MV-4-11 (cell line): ENCODE results near the gene IL6R.

Source experiments
- DNase-seq: peaks from one replicate; lab custom pipeline; 2025; lab: John Stamatoyannopoulos, UW

The IL6R gene

DNA sequence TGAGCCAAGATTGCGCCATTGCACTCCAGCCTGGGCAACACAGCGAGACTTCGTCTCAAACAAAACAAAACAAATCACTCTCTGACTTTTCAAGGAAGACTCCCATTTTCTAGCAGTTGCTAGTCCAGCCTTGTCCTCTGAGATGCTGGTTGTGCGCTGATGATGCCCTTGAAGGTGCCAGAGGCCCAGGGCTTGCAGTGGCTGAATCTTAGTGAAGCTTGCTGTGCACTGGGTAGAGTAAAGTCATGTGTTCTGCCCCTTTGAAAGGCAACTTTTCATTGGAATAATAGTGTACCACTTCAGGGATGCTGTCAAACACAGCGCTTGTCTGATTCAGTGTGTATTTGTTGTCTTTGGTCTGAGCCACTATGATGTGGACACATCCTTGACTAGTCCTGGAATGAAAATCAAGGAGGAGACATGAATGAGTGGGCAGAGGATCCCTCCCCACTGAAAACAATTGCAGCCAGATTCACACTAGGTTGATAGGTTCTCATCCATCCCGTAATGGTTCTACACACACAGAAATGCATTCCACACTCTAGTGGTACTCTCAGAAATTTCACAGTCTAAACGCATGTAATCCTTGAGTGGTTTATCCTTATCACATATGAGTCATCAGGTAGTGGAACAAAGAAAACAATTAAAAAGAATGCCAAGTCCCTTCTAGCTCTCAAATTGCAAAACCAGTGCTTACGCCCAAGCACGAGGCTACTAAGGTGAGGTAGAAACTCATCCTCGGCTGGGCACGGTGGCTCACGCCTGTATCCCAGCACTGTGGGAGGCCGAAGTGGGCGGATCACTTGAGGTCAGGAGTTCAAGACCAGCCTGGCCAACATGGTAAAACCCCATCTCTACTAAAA lies 79.0 kb downstream of the IL6R start:
- DNase-seq, result peak; percentile 44

DNA sequence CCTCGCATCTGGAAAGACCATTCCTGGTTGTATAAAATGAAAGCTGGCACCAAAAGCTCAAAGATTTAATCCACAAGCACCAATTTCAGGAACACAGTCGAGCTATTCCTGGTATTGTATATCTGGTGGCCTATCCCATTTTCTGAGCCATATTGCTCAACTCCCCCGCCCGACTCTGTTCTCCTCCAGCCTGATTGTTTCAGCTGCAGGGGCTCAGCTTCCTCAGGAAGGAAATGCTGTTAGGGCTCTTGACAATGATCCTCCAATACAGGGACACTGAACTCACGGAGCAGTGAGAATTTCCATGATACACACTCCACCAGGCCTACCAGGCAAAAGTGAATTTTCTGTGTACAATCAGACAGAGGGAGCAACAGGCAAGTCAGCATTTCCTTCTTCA lies 80.0 kb downstream of the IL6R start:
- DNase-seq, result peak; percentile 55

DNA sequence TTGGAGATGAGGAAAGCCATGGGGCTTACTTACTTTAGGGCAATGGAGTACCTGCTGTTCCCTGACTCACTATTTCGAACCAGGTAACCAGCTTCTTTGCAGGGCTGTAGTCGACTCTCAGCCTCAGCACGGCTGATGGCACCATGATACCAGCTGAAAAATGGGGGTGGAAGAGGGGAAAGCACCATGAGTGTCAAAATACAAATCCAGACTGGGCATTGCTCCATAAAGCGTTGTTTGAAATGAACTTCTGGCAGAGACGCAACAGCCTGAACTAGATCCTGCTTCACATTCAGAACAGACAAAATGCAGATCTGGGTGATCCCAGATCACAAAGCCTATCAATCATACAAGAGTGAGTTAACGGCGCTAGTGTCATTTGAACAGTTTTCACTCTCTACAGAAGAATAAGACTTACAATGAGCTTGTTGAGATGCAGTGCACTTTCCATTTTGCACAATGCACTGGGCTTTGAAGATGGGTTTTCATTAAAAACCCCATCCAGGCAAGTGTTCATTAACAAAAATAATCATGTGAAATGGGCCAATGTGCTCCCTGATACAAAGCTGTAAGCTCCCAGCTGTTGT lies 80.9 kb downstream of the IL6R start:
- no peak for DNase-seq

DNA sequence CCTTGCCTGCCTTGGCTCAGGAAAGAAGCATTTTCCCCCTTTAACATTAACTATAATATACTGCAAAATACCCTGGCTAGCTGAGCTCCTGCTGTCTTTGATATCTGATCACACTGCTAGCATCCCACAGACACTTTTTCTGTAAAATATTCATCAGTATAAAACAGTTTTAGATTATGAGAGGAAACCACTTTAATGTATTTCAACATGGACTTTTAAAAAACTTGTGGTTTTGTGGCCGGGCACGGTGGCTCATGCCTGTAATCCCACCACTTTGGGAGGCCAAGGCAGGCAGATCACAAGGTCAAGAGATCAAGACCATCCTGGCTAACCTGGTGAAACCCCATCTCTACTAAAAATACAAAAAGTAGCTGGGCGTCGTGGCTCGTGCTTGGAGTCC lies 81.6 kb downstream of the IL6R start:
- peak; percentile 46 for DNase-seq

DNA sequence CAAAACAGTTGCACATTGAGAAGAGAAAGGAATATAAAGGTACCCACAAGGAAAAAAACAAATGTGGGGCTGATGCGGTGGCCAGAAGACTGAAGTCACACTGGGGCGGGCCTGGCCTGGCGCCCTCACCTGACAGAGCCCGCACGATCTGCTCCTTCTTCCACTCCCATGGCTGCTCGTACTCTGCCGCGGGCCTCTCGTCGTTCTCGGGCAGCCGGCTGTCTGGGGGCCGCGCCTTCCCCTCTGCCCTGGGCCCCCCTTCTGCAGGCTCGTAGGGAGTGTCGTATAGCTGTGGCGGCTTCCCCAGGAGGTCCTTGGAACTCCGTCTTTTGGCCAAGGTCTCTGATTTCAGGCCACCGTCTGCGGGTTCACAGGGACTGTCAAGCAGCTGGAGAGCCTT lies 83.8 kb downstream of the IL6R start:
- DNase-seq, result no peak

DNA sequence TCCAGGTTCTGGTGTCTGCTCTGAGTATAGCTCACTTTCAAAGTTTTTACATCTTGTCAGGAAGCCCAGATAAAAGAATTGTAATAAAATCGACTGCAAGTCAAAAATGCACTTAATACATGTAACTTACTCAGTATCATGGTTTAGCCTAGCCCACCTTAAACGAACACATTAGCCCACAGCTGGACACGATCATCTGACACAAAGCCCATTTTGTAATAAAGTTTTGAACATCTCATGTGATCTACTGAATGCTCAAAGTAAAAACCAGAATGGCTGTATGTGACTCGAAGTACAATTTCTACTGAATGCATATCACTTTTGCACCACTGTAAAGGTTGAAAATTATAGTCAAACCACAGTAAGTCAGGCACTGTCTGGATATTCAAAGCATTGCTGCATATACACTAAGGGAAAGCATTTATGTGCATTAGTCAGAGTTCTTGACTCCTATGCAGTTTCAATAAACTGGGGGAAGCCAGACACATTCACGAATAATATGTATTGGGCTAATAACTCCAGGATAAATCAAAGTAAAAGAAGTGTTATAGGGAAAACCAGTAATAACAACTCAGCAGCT lies 84.6 kb downstream of the IL6R start:
- no peak for DNase-seq

DNA sequence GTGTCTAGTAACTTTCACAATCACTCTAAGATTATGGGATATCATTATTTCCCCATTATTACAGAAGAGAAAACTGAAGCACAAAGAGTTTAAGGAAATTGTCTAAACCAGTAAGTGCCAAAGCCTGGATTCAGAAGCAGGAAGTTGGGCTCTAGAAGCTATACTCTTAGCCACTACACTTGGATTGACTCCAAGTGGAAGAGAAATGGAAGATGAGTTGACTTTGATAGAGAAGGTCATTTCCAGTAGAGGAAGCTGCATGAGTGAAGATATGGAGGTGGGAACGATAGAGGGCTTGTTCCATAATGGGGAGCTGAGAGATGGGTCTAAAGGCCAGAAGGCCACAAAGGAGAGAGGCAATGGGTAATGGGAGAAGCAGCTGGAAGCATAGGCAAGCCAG lies 85.2 kb downstream of the IL6R start:
- peak; percentile 76 for DNase-seq

DNA sequence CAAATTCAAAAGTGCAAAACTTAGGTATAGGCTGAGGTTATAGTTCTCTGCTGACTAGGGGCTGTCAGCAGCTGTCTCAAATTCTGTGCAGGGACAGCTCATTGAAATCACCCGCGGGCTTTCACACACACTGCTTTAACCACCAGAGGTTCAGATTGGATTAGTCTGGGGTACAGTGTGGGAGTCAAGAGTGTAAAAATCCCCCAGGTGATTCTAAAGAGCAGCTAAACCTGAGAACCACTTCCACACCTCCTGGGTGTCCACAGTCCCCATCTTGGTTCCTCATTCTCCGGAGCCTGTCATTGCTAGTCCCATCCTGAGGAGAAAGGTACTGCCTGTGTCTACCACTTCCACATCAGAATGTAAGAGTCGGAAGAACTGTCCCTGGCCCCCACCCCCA lies 87.0 kb downstream of the IL6R start:
- DNase-seq, result no peak

DNA sequence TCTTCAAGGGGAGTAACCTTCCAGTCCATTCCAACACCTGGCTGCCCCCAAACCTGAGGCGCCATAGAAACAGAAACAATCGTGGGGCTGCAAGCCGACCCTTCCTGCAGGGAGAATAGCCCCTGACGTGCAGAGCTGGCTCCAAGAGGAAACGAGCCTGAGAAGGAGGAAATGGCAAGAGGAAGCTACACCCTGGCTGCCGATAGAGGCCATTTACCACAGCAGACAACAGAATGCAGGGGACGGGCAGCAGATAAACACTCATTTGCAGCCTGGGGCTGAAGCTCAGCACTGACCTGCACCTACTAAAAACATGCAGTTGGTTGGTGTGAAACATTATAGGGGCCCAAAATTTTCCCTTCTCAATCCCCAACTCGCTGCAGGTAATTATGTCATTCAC lies 88.1 kb downstream of the IL6R start:
- DNase-seq, result peak; percentile 77

DNA sequence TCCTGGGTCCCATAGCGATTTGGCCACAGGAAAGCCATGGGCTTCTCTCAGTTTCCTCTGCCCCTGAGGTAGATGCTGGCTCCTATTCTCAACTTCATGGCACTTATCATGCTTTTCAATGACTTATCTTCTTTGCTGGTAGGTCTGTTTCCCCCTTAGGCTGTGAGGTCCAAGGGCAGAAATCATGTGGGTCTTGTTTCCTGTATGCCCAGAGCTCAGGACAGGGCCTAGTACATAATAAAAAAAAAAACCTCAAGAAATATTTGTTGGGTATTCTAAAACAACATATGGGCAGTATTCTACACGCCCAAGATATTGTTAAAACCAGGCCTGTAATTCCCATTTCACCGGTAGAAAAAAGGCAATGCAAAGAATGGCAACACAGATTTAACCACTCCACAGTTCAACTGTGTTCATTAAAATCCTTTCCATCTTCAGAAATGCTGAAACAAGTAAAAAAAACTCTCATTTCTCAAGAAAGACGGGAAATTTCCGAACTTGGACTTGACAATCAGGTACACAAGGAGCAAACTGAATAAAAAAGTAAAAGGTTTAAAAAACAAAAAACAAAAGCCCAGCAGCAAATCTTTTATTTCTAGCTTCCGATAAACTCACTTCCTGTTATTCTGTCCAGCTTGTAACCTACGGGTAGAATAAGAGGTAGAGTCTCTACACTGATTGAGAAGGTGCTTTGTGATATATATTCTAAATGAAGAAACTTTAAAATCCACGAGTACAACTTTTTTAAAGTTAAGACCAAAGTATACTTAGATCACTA lies 90.5 kb downstream of the IL6R start:
- DNase-seq, result no peak

DNA sequence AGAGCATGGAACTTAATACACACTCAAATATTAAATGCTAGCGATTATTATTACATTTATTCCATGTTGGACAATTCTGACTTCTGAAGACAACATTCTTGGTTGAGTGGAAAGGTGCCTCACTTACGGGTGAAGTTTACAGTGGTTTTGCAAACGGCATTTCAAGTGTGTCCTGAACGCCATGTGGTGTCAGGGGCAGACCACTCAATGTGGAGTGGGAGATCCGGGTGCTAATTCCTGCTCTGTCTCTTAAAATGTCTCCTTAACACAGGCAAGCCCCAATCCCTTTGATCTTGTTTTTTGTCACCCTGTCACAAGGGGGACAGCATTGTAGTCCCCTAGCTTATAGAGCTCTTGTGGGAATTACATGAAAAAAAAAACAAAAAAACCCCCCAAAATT lies 91.2 kb downstream of the IL6R start:
- no peak for DNase-seq

DNA sequence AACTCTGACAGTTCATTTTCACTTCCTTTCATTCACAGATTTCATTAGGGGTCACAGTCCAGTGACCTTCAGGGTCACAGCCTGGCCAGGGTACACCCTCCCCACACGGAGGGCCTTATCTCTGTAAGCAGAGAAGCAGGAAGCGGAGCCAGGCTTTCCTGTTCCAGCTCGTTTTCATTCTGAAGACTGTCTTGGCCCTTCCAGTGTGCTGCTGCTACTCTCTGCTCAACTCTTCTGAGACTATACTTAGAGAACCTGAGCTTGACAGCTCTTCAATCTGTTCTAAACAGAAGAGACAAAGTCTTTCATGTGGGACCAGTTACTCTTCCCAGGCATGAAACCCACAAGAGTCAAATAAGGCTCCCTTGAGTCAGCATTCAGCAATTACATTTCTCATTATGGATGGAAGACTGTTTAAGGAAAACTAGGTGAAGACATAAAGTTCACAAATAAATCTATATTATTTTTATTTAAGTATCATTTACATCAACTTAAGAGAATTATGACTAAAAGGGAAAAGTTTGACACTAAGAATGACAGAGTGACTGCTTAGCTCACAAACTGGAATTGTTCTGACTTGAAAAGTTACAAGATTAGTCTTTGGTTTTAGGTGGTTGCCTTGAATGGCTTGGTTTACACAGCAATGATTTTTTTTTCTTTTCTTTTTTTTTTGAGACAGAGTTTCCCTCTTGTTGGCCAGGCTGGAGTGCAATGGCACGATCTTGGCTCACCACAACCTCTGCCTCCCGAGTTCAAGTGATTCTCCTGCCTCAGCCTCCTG lies 92.1 kb downstream of the IL6R start:
- DNase-seq, result peak; percentile 26

DNA sequence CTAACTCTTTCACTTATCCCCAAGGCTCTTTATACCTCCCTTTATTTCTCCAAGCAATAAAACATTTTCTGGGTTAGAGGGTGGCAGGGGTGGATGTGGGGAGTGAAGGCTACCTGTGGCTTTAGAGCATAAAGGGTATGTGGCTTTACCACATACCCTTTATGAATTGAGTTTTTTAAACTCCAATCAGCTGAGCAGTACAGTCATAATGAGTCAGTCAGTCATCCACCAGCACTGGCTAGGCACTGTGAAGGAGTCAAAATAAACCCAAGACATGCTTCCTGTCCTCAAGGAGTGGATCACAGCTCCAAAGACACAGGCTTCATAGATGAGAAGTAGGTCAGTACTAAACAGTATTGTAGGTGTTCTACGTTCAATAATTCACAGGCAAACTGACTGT lies 94.3 kb downstream of the IL6R start:
- DNase-seq, result no peak

DNA sequence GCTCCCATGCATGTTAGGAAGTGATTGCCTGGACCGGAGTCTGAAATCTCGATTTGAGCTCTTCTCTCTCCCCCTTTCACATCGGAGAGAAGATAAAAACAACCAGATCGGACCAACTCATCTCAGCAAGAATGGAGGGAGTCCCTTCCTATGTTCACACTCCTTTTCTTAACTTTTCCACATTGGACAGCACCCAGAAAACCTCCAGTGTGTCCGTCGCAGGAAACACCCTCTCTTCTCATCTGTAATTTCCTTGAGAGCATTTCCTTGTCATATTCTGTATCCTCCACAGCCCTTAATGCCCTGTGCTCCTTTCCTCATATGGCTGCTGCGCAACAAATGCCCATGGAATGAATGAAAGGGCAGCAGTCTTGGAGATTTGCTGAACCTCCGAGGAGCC lies 95.4 kb downstream of the IL6R start:
- DNase-seq, result no peak

DNA sequence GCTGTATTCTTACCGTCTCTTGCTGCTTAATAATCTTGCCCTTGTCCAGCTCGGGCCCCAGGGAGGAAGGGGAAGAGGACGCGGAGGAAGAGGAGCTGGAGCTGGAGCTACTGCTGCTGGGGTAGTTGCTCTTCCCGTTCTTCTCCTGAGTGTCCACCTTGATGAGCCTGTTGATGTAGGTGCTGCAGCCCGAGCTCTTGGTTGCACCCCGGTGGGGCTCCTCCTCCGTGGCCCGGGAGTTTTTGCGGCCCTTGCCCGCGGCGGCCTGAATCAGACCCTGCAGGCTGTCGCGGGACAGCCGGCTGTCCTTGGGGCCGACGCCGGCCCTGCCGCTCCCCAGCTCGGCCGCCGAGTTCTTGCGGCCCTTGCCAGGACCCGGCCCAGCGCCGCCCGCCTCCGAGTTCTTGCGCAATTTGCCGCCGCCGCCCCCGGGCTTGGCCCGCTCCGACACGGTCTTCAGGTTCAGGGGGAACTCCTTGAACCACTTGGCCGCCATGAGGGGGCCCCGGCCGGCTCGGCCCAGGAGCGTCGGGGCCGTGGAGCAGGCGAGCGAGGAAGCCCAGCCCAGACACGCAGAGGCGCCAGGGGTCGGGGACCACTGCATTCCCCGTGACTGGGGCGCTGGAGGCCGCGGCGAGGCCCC lies 96.4 kb downstream of the IL6R start:
- DNase-seq, result no peak

DNA sequence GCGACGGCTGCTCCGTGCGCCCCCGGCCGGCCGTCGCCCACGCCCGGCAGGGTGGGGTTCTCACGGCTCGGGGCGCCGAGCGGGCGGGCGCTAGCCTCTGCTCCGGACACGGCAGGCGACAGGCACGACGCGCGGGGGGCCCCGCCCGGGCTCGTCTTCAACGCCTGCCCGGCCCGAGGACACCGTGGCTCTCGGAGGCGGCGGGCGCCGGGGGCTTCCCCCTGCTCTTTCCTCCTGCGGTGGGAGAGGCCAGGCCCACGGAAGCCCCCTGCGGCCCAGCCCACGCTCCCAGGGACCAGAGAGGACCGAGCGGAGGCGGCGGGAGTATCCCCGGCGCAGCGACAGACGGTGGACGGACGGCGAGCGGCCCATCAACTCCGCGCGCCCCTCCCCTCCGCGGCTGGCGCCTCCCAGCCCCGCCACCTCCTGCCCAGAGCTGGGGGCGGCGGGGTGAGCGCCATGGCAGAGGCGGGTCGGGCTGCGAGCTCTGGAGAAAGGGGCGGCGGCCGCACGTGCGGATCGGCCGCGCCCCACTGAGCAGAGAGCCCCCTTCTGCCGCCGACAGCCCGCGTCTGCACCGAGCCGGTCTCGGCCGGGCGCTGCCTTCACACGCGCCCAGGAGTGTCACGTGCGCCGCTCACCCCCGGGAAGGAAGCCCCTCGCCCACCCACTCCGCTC lies 97.1 kb downstream of the IL6R start, which contains the start of the genes SHE and TDRD10:
TSS of gene SHE (minus strand) at position 347 of the 678 bp plus-strand sequence. CDS start 386 bp downstream, outside the sequence.
TSS of gene TDRD10 (plus strand) at position 154 of the 678 bp plus-strand sequence. CDS start 4,685 bp downstream, outside the sequence.
- no peak for DNase-seq

DNA sequence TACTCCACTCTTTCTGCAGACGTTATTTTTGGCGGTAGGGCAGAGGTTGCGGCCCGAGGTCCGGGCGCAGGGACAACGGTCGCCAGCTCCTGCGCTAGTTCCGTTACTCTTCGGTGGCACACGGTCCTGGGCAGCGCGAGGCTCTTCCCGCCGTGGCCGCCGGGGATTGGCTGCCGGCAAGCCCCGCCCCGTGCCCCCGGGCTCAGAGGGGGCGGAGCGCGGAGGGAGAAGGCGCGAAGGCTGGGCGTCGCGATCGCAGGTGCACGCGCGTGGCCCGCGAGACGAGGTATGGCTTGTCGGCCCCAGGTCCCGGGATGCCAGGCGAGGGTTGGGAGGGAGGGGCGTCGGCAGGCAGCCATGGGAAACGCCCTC lies 97.6 kb downstream of the IL6R start:
- no peak for DNase-seq

DNA sequence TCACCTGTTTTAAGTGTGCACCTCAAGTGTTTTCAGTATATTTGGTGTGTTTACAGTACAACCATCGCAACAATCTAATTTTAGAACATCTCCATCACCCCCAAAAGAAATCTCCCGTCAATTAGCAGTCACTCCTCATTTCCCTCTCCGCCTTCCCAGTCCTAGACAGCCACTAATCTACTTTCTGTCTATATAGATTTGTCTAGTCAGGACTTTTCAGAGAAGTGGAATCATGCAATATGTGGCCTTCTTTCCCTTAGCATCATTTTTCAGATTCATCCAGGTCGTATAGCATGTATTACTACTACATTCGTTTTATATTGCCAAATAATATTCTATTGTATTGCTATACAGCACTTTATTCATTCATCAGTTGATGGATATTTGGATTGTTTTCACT lies 98.8 kb downstream of the IL6R start:
- no peak for DNase-seq

DNA sequence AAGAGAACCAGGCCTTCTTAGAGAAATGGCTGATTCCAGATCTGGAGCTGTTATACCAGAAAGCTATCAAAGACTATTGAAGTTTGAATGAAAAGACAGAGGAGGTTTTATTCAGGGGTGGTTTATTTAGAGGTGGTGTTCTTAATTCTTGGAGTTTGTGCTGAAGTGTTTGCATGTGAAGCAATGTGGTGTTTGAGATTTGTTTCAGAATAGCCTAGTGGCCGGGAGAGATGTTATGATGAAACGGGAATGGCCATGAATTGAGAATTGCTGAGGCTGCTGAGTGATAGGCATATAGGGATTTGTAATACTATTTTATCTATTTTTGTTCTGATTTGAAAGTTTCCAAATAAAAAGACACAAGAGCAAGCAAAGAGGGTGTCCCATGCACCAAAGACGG lies 107.6 kb downstream of the IL6R start:
- DNase-seq, result no peak

DNA sequence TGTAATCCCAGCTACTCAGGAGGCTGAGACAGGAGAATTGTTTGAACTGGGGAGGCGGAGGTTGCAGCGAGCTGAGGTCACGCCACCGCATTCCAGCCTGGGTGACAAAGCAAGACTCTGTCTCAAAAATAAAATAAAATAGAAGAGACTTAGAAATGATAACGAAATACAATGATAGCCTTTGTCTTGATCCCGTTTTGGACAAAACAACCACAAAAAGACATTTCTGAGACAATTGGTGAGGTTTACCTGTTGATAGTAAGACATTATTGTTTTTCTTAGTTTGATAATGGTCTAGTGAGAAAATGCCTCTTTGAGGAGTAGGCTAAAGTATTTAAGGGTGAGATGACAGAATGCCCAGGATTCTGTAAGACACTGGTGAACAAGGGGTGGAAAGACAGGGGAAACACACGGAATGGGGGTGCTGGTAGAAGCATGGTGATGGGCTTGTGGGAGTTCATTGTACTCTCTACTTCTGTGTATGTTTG lies 109.0 kb downstream of the IL6R start:
- DNase-seq, result no peak
